Myometrial cell (primary cell): ENCODE data around the gene SMAD1. TPM values are rescaled to one million over a fixed set of nuclear protein-coding genes. Genes with fewer than 3 reads are reported as not detected.

ENCODE experiments used
- total RNA-seq: library from RNA; depleted of rRNA; stranded (reverse); fragments of >200 nt; gene quantifications from 2 replicates; pipeline ENCODE4 v1.2.3, GENCODE V29; 2015

The SMAD1 gene
- total RNA-seq: 3.7 and 10.8 TPM in 2 replicates

DNA sequence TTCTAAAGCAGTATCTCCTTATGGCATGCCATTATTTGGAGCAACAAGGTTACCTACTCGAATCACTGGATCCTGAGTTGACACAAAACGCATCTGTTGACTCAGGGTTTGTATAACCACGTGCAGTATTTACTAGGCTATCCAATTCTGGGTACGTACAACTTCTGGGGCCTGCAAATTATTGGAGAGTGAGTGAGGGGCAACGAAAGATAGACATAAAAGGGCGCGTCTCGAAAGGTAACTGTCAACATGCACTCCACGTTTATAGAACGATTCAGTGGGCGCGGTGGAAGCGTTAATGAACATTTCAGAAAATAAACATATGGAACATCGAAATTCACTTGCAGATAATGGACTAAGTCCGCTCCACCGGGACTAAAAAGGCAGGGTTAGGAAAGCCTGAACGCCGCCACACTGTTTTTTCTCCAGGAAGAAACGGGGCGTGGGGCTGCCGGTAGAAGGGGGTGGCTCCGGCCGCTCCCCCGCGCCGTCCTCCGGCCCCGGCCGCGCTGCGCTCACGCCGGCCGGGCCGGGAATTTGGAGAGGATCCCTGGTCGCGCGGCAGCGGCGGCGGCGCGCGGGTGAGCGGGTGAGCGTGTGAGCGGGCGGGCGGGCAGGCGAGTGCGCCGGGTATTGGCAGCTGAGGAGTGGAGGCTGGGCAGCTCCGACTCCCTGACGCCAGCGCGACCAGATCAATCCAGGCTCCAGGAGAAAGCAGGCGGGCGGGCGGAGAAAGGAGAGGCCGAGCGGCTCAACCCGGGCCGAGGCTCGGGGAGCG is at the start of gene SMAD1:
SMAD1 (plus strand) TSS at position 690 of the 778 bp plus-strand sequence. CDS start 32,761 bp downstream, outside the sequence.

Other genes starting within 250 kb of the SMAD1 start
- gene MMAA, start 137.5 kb downstream of the SMAD1 start, total RNA-seq: 2.5 and 5.5 TPM in 2 replicates
- gene C4orf51, start 198.3 kb downstream of the SMAD1 start, total RNA-seq: not detected in 2 replicates